K562 (cell line): ENCODE measurements around the gene CUL9. TPM values are rescaled to one million over a fixed set of nuclear protein-coding genes. Genes with fewer than 3 reads are reported as not detected.

Experiments
- CBX1 ChIP-seq: sonication (generic); IDR thresholded peaks from 2 replicates; pipeline ENCODE4 v1.6.1; 2016; ENCODE audit warnings: antibody characterized with exemption, low read depth, mild to moderate bottlenecking
- HDAC3 ChIP-seq: fragments of 450-650 bp; IDR thresholded peaks from 2 replicates; pipeline ENCODE4 v1.6.1; 2018; ENCODE audit warnings: borderline replicate concordance, mild to moderate bottlenecking, moderate library complexity; ENCODE audit not compliant: partially characterized antibody
- HMGN3 ChIP-seq: IDR thresholded peaks from 2 replicates; pipeline ENCODE4 v1.6.1; 2011; ENCODE audit warnings: borderline replicate concordance, low read depth, mild to moderate bottlenecking, mixed read lengths, low read length; ENCODE audit not compliant: insufficient read length; ENCODE audit errors: extremely low read depth
- KDM4B ChIP-seq, 2 experiments: fragments of 450-650 bp in 1 of 2; sonication (generic) in 1 of 2; IDR thresholded peaks; 2 replicates each; pipeline ENCODE4 v1.6.1; 2016 to 2017; ENCODE audit warnings: borderline replicate concordance in 2 of 2, antibody characterized with exemption in 1 of 2, low read depth in 1 of 2, mild to moderate bottlenecking in 1 of 2
- L3MBTL2 ChIP-seq: fragments of 450-650 bp; IDR thresholded peaks from 2 replicates; pipeline ENCODE4 v1.6.1; 2016; ENCODE audit warnings: mild to moderate bottlenecking, moderate library complexity
- MAFK ChIP-seq: IDR thresholded peaks from 2 replicates; pipeline ENCODE4 v1.6.1; 2011; ENCODE audit warnings: low read length, improper control_type of control experiment
- MYBL2 ChIP-seq, 2 experiments: fragments of 450-650 bp in 1 of 2; sonication (generic) in 1 of 2; formaldehyde crosslinking in 1 of 2; IDR thresholded peaks; 2 replicates each; pipeline versions ENCODE4 v1.6.1 to v1.8.1; 2017 to 2022; ENCODE audit warnings: borderline replicate concordance in 1 of 2, inconsistent platforms in 1 of 2, low read depth in 1 of 2, mild to moderate bottlenecking in 1 of 2, missing genetic modification reagents in 1 of 2, moderate library complexity in 1 of 2
- POLR2G ChIP-seq: fragments of 200-400 bp; formaldehyde crosslinking; IDR thresholded peaks from 2 replicates; pipeline ENCODE4 v1.6.1; 2017; ENCODE audit warnings: low read depth, mild to moderate bottlenecking, antibody characterized with exemption, low read length, moderate library complexity
- ZBTB43 ChIP-seq: sonication (generic); formaldehyde crosslinking; IDR thresholded peaks from 2 replicates; pipeline ENCODE4 v1.8.0; 2023; ENCODE audit warnings: mild to moderate bottlenecking, missing genetic modification reagents
- ZNF551 ChIP-seq: fragments of 250-450 bp; sonication (Bioruptor Pico); IDR thresholded peaks from 2 replicates; pipeline ENCODE4 v1.5.0; 2021; ENCODE audit warnings: mild to moderate bottlenecking, moderate library complexity
- ZNF766 ChIP-seq: fragments of 200-800 bp; sonication (Bioruptor generic); conservative IDR thresholded peaks from 2 replicates; pipeline ENCODE4 v1.6.1; 2016; ENCODE audit warnings: missing genetic modification characterization, missing compliant biosample characterization
- polyA plus RNA-seq, 8 experiments: library from polyadenylated mRNA; depleted of rRNA in 4 of 8; stranded (reverse) in 5 of 8; unstranded in 3 of 8; fragments of >200 nt; fragmentation: Nextera tagmentation in 2 of 8; fragmentation: Illumina TruSeq in 1 of 8; extraction: Ambion mirVana in 2 of 8; extraction: Trizol in 1 of 8; gene quantifications; 2 replicates each; pipeline versions ENCODE4 v1.2.1 to v1.2.3, GENCODE V29; 2011 to 2014; ENCODE audit warnings: inconsistent platforms in 1 of 8, missing spikeins in 1 of 8
- total RNA-seq, 7 experiments: library from RNA; depleted of rRNA in 6 of 7; stranded (reverse); fragments of >200 nt in 6 of 7; fragmentation: Illumina TruSeq in 2 of 7; extraction: Trizol in 2 of 7; gene quantifications; 2 replicates each; pipeline versions ENCODE4 v1.2.1 to v1.2.3, GENCODE V29; 2011 to 2021; ENCODE audit warnings: low replicate concordance in 1 of 7
- TF ChIP-seq, protein P1 (sequence below): fragments of 250-450 bp; sonication (Bioruptor Pico); IDR thresholded peaks from 2 replicates; pipeline ENCODE4 v1.5.0; 2021; ENCODE audit warnings: mild to moderate bottlenecking, moderate library complexity
- TF ChIP-seq, protein P2 (sequence below): fragments of 450-650 bp; conservative IDR thresholded peaks from 2 replicates; pipeline ENCODE4 v1.6.1; 2016; ENCODE audit warnings: missing genetic modification characterization, low read depth, mild to moderate bottlenecking, missing compliant biosample characterization, moderate library complexity
- TF ChIP-seq, protein P3 (sequence below): fragments of 250-450 bp; sonication (Bioruptor Pico); IDR thresholded peaks from 2 replicates; pipeline ENCODE4 v1.9.0; 2021; ENCODE audit warnings: mild to moderate bottlenecking, inconsistent platforms
- TF ChIP-seq, protein P4 (sequence below): fragments of 450-650 bp; formaldehyde crosslinking; IDR thresholded peaks from 2 replicates; pipeline ENCODE4 v1.4.0; 2022; ENCODE audit warnings: missing genetic modification characterization

The CUL9 gene
- total and polyA plus RNA-seq, 9 of the 15 experiments (the other 6 are each of a cell fraction or from before 2014, with no cell fraction given): 0.50 to 20.7 (median 6.6) TPM

DNA sequence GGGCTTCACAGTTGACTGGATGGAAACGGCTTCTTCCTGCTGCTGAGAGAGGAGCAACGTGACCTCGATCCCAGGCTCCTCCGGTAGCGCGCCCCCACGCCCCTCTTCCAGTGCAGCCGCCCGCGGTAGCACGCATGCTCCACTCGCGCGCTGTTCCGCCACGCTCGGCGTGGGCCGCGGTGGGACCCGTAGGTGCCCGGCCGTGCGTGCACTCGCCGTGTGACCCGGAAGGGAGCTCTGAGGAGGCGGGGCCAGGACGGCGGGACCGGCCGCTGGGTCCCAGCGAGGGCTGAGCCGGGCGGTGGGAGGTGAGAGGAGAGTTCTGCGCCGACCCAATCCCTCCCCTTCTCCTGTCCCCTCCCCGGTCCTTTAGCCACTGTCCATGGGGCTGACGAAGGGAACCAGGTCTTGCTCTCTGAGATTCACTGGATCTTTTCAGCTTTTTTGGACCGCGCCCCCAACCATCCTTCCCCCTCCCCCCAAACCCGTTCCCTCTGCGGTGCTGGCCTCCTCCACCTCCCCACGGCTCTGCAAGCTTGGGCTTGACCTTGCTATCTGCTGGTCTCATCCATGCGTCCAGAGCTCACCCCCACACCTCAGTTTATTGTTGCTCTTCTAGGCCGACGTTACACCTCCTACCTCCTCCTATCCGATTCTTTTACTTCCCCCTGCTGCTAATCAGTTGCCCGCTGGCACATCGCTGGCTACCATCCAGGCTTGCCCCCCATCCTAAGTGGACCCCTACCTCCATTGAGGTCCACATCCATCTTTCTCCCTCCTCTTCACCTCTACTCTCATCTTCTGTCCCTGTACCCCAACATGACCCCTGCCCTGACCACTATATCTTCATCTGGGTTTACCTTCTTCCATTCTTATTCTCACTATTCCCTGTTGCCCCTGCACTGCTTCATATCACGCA lies at the start of gene CUL9 (continued):
- TF ChIP-seq, protein P1, sequence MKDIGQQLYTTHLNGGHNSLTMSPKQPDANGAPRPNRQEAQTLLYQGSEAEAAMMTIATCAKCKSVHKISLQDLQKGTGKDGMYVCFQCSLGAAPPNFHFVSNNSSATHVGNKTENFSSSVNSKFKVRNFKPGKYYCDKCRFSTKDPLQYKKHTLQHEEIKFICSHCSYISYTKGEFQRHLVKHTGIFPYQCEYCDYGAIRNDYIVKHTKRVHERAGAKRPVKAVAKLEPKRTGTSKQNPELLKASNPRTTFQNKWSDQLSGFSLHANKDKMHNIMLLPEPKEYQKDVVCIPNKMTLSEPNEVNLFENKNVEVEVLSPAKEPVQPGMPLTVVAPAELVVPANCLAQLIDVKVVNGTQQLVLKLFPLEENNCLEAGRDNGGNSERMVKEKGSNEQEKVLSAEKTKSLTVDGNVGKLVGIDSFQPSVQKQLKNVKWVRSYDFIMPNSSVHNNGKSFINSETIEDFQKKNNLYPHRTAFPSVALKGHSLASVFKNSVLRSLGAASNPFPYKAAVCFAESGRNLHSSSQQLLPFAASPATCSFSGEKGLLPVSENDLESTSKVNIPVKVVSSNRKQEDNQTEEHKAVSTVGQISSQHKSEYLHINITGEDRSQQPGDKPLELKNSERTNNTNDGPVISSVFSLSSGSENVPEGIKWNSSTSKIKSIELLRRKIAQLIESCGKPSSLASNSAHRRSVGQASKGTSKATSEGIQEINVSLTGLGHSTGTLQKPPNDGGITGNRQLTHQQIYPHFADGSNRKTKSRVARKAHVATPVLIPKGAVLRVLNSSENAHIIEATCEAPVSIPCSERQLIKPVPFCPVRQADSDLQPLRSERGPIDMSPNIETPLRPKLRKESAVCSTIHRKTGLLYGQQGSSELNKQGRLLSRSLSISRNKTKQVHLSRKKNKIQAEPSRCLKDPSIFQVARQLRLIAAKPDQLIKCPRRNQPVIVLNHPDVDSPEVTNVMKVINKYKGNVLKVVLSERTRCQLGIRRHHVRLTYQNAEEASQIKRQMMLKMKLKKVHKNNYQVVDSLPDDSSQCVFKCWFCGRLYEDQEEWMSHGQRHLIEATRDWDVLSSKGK: no peak
- TF ChIP-seq ZNF551 (CRISPR knock-in tag) (no peak), L3MBTL2 (peak; percentile 88), KDM4B (IDR thresholded peaks at IDR 0.05; ENCODE audit: borderline replicate concordance in 2 of 2, low read depth in 1 of 2) (0 out of 4 replicates have a peak, but pooled peaks of 1 of the 2 experiments have one; percentile 75), MYBL2 (IDR thresholded peaks at IDR 0.05; ENCODE audit: low read depth) (no peak), MYBL2 (CRISPR knock-in tag; IDR thresholded peaks at IDR 0.05; ENCODE audit: borderline replicate concordance) (no peak), ZNF766 (0 out of 2 replicates have a peak, but pooled peaks have one; percentile 56), POLR2G (peak; percentile 97), MAFK (no peak), HMGN3 (peak; percentile 96), ZBTB43 (CRISPR knock-in tag) (0 out of 2 replicates have a peak, but pooled peaks have one; percentile 68), HDAC3 (no peak), CBX1 (peak; percentile 90)
- TF ChIP-seq, protein P2, sequence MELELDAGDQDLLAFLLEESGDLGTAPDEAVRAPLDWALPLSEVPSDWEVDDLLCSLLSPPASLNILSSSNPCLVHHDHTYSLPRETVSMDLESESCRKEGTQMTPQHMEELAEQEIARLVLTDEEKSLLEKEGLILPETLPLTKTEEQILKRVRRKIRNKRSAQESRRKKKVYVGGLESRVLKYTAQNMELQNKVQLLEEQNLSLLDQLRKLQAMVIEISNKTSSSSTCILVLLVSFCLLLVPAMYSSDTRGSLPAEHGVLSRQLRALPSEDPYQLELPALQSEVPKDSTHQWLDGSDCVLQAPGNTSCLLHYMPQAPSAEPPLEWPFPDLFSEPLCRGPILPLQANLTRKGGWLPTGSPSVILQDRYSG (tag): no peak; the same call in 1 of the 2 replicates
- TF ChIP-seq, protein P3, sequence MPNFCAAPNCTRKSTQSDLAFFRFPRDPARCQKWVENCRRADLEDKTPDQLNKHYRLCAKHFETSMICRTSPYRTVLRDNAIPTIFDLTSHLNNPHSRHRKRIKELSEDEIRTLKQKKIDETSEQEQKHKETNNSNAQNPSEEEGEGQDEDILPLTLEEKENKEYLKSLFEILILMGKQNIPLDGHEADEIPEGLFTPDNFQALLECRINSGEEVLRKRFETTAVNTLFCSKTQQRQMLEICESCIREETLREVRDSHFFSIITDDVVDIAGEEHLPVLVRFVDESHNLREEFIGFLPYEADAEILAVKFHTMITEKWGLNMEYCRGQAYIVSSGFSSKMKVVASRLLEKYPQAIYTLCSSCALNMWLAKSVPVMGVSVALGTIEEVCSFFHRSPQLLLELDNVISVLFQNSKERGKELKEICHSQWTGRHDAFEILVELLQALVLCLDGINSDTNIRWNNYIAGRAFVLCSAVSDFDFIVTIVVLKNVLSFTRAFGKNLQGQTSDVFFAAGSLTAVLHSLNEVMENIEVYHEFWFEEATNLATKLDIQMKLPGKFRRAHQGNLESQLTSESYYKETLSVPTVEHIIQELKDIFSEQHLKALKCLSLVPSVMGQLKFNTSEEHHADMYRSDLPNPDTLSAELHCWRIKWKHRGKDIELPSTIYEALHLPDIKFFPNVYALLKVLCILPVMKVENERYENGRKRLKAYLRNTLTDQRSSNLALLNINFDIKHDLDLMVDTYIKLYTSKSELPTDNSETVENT (CRISPR knock-in tag): peak; percentile 94
- TF ChIP-seq, protein P4, sequence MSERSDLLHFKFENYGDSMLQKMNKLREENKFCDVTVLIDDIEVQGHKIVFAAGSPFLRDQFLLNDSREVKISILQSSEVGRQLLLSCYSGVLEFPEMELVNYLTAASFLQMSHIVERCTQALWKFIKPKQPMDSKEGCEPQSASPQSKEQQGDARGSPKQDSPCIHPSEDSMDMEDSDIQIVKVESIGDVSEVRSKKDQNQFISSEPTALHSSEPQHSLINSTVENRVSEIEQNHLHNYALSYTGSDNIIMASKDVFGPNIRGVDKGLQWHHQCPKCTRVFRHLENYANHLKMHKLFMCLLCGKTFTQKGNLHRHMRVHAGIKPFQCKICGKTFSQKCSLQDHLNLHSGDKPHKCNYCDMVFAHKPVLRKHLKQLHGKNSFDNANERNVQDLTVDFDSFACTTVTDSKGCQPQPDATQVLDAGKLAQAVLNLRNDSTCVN (CRISPR knock-in tag): peak; percentile 82; the same call in 1 of the 2 replicates
